Astrocyte (in vitro differentiated cells and primary cell): Measurements from ENCODE around the gene COQ9. TPM values are rescaled to one million over a fixed set of nuclear protein-coding genes. Genes with fewer than 3 reads are reported as not detected.

Source experiments
- DNase-seq: peaks from one replicate; pipeline ENCODE4 v3.0.0-alpha.2; 2010; ENCODE audit warnings: low read depth
- FAIRE-seq: peaks from 2 replicates; lab custom pipeline; 2011; peaks lifted over from hg19 to GRCh38; lab: Jason Lieb, UNC
- H2AFZ ChIP-seq: 2 replicates; pipeline ENCODE4 v1.6.0; 2012; ENCODE audit warnings: low read depth, low read length, inconsistent platforms
- H3K27ac ChIP-seq: 2 replicates; pipeline ENCODE4 v1.5.1; 2011; ENCODE audit warnings: low read depth, low read length, inconsistent platforms
- H3K27me3 ChIP-seq: 2 replicates; pipeline ENCODE4 v1.6.0; 2011; ENCODE audit warnings: low read length, inconsistent platforms; ENCODE audit not compliant: insufficient read depth
- H3K36me3 ChIP-seq: 2 replicates; pipeline ENCODE4 v1.5.1; 2011; ENCODE audit warnings: low read length, inconsistent platforms; ENCODE audit not compliant: insufficient read depth
- H3K4me1 ChIP-seq: 2 replicates; pipeline ENCODE4 v1.5.1; 2011; ENCODE audit warnings: low read length, inconsistent platforms; ENCODE audit not compliant: insufficient read depth
- H3K4me2 ChIP-seq: 2 replicates; pipeline ENCODE4 v1.6.0; 2012; ENCODE audit warnings: low read length, inconsistent platforms
- H3K4me3 ChIP-seq: 2 replicates; pipeline ENCODE4 v1.5.1; 2011; ENCODE audit warnings: low read depth, mild to moderate bottlenecking, low read length, inconsistent platforms; ENCODE audit not compliant: insufficient read depth
- H3K79me2 ChIP-seq: 2 replicates; pipeline ENCODE4 v1.6.0; 2012; ENCODE audit warnings: mild to moderate bottlenecking, low read length, inconsistent platforms; ENCODE audit not compliant: insufficient read depth
- H3K9ac ChIP-seq: 2 replicates; pipeline ENCODE4 v1.6.0; 2012; ENCODE audit warnings: mild to moderate bottlenecking, low read length, inconsistent platforms
- H3K9me3 ChIP-seq: 2 replicates; pipeline ENCODE4 v1.5.1; 2012; ENCODE audit warnings: low read depth, mild to moderate bottlenecking, low read length, inconsistent platforms; ENCODE audit not compliant: insufficient read depth
- H4K20me1 ChIP-seq: 2 replicates; pipeline ENCODE4 v1.6.0; 2012; ENCODE audit warnings: low read length, inconsistent platforms; ENCODE audit not compliant: insufficient read depth
- H3K27ac Mint-ChIP-seq: one replicate; pipeline ENCODE4 v1.8.0; 2021; ENCODE audit warnings: mild to moderate bottlenecking, mixed read lengths; ENCODE audit not compliant: unreplicated experiment
- H3K27me3 Mint-ChIP-seq: one replicate; pipeline ENCODE4 v1.8.0; 2021; ENCODE audit warnings: low read depth, mixed read lengths; ENCODE audit not compliant: unreplicated experiment
- H3K36me3 Mint-ChIP-seq: one replicate; pipeline ENCODE4 v1.8.0; 2021; ENCODE audit warnings: low read depth, mixed read lengths; ENCODE audit not compliant: unreplicated experiment
- H3K4me1 Mint-ChIP-seq: one replicate; pipeline ENCODE4 v1.8.0; 2021; ENCODE audit warnings: low read depth, mixed read lengths; ENCODE audit not compliant: unreplicated experiment
- H3K4me3 Mint-ChIP-seq: one replicate; pipeline ENCODE4 v1.8.0; 2021; ENCODE audit warnings: mild to moderate bottlenecking, moderate library complexity, mixed read lengths; ENCODE audit not compliant: unreplicated experiment
- H3K9me3 Mint-ChIP-seq: one replicate; pipeline ENCODE4 v1.8.0; 2021; ENCODE audit warnings: mild to moderate bottlenecking, mixed read lengths; ENCODE audit not compliant: unreplicated experiment
- EZH2 ChIP-seq: IDR thresholded peaks from 2 replicates; pipeline ENCODE4 v1.6.1; 2012; ENCODE audit warnings: mild to moderate bottlenecking, low read length, inconsistent platforms; ENCODE audit not compliant: insufficient read depth
- total RNA-seq: library from RNA; stranded (reverse); gene quantifications from 2 replicates; pipeline ENCODE4 v1.2.1, GENCODE V29; 2021
- TF ChIP-seq, protein P1 (sequence below): IDR thresholded peaks from 2 replicates; pipeline ENCODE4 v1.5.1; 2011; ENCODE audit warnings: low read depth, mild to moderate bottlenecking, inconsistent platforms, low read length, moderate library complexity; ENCODE audit not compliant: insufficient read depth

The COQ9 gene
- total RNA-seq, 1 donor from 2014 or later = 29.1 TPM

DNA sequence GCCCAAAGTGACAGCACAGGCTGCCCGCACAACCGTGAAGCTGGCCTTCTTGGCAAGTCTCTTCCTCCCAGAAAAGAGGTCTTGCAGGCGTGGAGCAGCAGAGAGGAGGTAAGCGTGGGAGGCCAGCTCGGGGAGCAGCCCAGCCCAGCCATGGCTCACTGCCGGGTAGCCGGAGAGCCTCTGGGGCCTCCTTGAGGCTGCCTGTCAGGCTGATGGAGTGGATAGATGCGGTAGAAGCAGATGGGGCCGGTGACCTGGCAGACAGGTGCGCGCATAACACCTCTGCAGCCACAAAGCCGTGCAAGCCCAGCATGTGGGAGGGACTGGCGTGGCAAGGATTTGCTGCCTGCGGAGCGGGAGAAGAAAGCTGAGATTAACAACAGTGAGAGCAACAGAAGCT lies 56.1 kb downstream of the COQ9 start:
- DNase-seq (no peak), FAIRE-seq (no peak)
- H3K9ac ChIP-seq = no peak overlapping the region
- no peak overlapping the region for H3K4me3 ChIP-seq
- Mint-ChIP-seq H3K4me3 (no peak overlapping the region), H3K36me3 (no peaks in the 10 kb centered on the region), H3K27me3 (peaks cover 39% of the 10 kb centered on the region), H3K9me3 (no peaks in the 10 kb centered on the region), H3K4me1 (no peaks in the 10 kb centered on the region), H3K27ac (no peak overlapping the region)
- H3K79me2 ChIP-seq = no peaks in the 10 kb centered on the region
- H3K27ac ChIP-seq = no peak overlapping the region
- no peaks in the 10 kb centered on the region for H3K4me1 ChIP-seq
- no peaks in the 10 kb centered on the region for H3K9me3 ChIP-seq
- H3K27me3 ChIP-seq = peaks cover 27% of the 10 kb centered on the region
- no peaks in the 10 kb centered on the region for H3K36me3 ChIP-seq
- TF ChIP-seq EZH2 = no peak
- TF ChIP-seq, protein P1, sequence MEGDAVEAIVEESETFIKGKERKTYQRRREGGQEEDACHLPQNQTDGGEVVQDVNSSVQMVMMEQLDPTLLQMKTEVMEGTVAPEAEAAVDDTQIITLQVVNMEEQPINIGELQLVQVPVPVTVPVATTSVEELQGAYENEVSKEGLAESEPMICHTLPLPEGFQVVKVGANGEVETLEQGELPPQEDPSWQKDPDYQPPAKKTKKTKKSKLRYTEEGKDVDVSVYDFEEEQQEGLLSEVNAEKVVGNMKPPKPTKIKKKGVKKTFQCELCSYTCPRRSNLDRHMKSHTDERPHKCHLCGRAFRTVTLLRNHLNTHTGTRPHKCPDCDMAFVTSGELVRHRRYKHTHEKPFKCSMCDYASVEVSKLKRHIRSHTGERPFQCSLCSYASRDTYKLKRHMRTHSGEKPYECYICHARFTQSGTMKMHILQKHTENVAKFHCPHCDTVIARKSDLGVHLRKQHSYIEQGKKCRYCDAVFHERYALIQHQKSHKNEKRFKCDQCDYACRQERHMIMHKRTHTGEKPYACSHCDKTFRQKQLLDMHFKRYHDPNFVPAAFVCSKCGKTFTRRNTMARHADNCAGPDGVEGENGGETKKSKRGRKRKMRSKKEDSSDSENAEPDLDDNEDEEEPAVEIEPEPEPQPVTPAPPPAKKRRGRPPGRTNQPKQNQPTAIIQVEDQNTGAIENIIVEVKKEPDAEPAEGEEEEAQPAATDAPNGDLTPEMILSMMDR = no peak
- H4K20me1 ChIP-seq = no peaks in the 10 kb centered on the region
- no peak overlapping the region for H3K4me2 ChIP-seq
- no peak overlapping the region for H2AFZ ChIP-seq

- no peak for DNase-seq
- FAIRE-seq = no peak
- Mint-ChIP-seq H3K36me3 (no peaks in the 10 kb centered on the region), H3K4me3 (no peak overlapping the region), H3K4me1 (no peaks in the 10 kb centered on the region), H3K27me3 (peaks cover 42% of the 10 kb centered on the region), H3K27ac (no peak overlapping the region), H3K9me3 (no peaks in the 10 kb centered on the region)
- H2AFZ ChIP-seq = no peak overlapping the region
- no peak overlapping the region for H3K4me3 ChIP-seq
- H3K4me1 ChIP-seq = no peaks in the 10 kb centered on the region
- H3K9ac ChIP-seq = no peak overlapping the region
- H3K4me2 ChIP-seq = no peak overlapping the region
- no peaks in the 10 kb centered on the region for H4K20me1 ChIP-seq
- no peaks in the 10 kb centered on the region for H3K79me2 ChIP-seq
- no peak overlapping the region for H3K27ac ChIP-seq
- H3K27me3 ChIP-seq = peaks cover 27% of the 10 kb centered on the region
- H3K36me3 ChIP-seq = no peaks in the 10 kb centered on the region
- TF ChIP-seq EZH2 = no peak
- TF ChIP-seq, protein P1 = no peak
- no peaks in the 10 kb centered on the region for H3K9me3 ChIP-seq
These were observed 56.7 kb downstream of the COQ9 start for GRCh38 chr16:57504001-57504400.

GRCh38 chr16:57504491-57504890 lies 57.2 kb downstream of the COQ9 start:
- H3K27ac Mint-ChIP-seq = no peak overlapping the region
- no peaks in the 10 kb centered on the region for H3K36me3 Mint-ChIP-seq
- no peak overlapping the region for H3K4me2 ChIP-seq
- no peaks in the 10 kb centered on the region for H3K9me3 Mint-ChIP-seq
- DNase-seq (no peak), FAIRE-seq (no peak)
- no peak overlapping the region for H3K9ac ChIP-seq
- TF ChIP-seq, protein P1 = no peak
- no peak for TF ChIP-seq EZH2
- no peak overlapping the region for H3K27ac ChIP-seq
- H4K20me1 ChIP-seq = no peaks in the 10 kb centered on the region
- peaks cover 42% of the 10 kb centered on the region for H3K27me3 Mint-ChIP-seq
- H2AFZ ChIP-seq = no peak overlapping the region
- no peaks in the 10 kb centered on the region for H3K36me3 ChIP-seq
- H3K79me2 ChIP-seq = no peaks in the 10 kb centered on the region
- no peak overlapping the region for H3K4me3 Mint-ChIP-seq
- H3K27me3 ChIP-seq = peaks cover 24% of the 10 kb centered on the region
- no peak overlapping the region for H3K4me3 ChIP-seq
- no peaks in the 10 kb centered on the region for H3K4me1 ChIP-seq
- H3K4me1 Mint-ChIP-seq = no peaks in the 10 kb centered on the region
- no peaks in the 10 kb centered on the region for H3K9me3 ChIP-seq
